Suppressor macrophage treated with lipopolysaccharide for 4 hours (primary cell): ENCODE measurements around the gene VPS16.

Experiments used
- DNase-seq: peaks from one replicate; pipeline ENCODE4 v3.0.0-alpha.2; 2020

VPS16 gene

DNA sequence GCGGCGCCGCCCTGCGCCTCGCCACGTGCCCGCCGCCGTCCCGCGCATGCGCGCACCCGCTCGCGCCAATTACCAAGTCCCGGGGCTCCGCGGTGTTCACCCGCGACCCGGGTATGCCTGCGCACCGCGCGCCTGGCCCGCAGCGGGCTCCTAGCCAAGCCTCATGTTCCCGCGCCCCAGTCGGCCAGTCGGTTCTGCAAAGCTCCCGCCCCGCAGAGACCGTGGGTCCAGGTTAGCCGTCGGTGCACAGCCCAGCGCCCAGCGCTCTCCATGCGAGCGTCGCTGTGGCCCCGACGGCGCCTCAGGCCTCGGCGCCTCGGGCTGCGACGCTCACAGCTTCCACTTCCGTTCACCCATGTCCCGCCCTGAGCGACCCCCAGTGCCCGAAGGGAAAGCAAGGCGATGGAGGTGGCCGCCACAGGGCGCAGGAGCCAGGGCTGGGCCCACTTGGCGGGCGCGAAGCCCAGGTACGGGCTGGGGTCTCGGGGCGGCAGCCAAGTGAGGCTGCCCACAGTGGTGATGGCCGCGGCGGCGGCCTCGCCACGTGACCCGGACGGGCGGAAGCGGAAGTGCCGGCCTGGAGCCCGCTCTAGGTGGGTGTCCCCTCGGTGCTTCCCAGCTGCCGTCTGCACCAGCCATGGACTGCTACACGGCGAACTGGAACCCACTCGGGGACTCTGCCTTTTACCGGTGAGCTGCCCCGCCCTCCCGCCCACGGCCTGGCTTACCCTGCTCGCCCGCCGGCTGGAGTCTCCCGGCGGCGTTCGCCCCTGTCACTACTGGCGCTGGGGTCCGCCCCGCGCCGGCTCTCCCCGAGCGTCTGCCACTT lies at the start of gene VPS16, which contains the start of gene PCED1A:
VPS16 (plus strand) TSS at position 608 of the 829 bp plus-strand sequence; CDS start at position 638, 30 bp downstream.
PCED1A (minus strand) TSS at position 518 of the 829 bp plus-strand sequence. CDS start 743 bp downstream, outside the sequence.
- DNase-seq, result peak; percentile 91

DNA sequence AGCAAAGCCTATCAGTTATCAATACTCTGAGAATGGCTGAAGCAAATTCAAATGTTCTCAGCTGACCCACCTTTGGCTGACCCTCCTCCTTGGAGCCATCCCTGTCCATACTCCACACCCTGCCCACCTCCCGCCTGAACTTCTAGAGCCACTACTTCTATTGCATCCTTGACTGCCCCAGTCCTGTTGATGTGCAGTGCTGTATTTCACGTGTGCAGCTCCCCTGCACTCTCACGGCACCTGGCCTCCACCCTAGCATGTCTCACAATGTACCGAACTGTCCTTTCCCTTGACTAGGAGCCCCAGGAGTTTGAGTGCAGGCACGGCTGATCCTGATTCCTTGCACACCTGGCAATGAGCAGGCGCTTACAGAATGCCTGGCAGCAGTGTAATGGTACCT lies 47.1 kb upstream of the VPS16 start:
- DNase-seq, result no peak

- no peak for DNase-seq
These were observed 46.3 kb upstream of the VPS16 start for GRCh38 chr20:2794202-2794748.

GRCh38 chr20:2794866-2795447 lies 45.6 kb upstream of the VPS16 start:
- DNase-seq, result no peak

DNA sequence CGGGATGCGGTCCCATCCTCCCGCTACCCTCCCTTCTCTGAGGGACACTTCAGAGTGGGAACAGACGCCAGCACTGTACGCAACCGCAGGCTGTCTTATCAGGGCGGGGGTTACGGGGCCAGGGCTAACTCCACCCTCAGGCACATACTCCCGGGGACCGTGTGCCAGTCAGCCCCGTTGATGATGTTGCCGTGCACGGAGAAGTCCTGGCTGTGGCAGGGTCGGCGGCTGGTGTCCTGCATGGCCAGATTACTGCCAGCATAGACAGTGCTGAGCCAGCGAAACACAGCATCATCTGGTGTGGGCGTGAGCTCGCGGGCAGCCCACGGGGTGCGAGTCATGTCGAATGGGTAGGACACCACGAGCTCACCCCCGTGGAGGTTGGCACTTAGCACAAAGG lies 45.1 kb upstream of the VPS16 start:
- no peak for DNase-seq

DNA sequence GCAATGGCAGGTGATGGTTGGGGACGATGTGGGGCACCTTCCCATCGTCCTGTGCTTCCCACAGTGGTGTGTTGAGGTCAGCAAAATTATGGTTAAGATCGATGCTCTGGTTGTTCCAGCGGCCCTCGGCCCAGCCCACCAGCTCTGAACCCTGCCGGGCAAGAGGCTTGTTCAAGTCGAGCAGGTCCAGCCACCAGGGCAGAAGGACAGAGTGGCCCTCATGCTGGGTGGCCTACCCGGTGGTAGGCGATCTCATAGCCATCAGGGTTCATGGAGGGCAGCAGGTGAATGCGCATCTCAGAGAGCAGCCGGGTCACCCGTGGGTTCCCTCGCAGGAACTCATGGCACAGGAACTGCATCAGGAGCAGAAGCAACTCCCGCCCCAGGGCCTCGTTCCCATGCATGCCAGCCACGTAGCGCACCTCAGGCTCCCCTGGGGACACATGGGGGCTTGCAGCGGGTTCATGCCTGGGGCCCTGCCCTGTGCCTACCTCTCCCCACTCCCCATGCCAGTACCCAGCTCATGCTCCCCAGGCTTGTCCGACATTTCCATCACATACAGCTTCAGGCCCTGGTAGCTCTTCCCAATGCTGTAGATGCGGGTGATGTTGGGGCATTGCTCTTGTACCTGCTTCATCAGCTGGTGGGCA lies 44.4 kb upstream of the VPS16 start:
- DNase-seq, result no peak

- DNase-seq, result no peak
These were observed 43.2 kb upstream of the VPS16 start for GRCh38 chr20:2797136-2797983.

DNA sequence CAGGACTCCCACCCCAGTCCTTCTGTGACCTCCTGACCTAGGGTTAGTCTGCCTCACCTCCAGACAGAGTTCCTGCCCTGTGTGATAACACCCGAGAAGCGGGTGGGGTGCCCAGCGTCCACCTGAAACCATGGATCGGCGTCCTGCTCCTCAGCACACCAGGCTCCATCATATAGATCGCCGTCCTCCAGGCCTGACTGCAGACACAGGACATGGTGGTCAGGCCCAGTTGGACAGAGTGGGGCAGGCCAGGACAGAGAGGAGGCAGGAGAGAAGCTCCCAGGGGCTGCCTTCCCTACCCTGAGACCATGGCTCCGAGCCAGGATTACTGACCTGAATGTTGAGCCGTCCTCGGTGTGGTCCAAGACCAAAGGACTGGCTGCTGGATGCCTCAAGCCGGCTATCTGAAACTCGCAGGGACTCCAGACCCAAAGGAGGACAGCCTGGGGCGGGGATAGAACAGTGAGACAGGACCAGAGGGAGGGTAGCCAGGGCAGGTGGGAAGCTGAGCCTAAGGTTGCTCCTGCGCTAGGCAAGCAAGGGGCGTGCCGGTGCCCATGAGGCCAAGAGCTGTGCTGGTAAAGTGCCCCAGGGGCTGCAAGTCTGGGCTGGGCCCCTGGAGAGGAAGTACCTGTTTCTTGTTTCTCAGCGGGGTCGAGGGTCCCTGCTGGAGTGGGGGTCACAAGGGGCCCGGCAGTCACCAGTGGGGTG lies 42.3 kb upstream of the VPS16 start:
- DNase-seq, result no peak

- no peak for DNase-seq
These were observed 41.7 kb upstream of the VPS16 start for GRCh38 chr20:2798814-2799213.

- no peak for DNase-seq
These were observed 41.3 kb upstream of the VPS16 start for GRCh38 chr20:2799271-2799670.

DNA sequence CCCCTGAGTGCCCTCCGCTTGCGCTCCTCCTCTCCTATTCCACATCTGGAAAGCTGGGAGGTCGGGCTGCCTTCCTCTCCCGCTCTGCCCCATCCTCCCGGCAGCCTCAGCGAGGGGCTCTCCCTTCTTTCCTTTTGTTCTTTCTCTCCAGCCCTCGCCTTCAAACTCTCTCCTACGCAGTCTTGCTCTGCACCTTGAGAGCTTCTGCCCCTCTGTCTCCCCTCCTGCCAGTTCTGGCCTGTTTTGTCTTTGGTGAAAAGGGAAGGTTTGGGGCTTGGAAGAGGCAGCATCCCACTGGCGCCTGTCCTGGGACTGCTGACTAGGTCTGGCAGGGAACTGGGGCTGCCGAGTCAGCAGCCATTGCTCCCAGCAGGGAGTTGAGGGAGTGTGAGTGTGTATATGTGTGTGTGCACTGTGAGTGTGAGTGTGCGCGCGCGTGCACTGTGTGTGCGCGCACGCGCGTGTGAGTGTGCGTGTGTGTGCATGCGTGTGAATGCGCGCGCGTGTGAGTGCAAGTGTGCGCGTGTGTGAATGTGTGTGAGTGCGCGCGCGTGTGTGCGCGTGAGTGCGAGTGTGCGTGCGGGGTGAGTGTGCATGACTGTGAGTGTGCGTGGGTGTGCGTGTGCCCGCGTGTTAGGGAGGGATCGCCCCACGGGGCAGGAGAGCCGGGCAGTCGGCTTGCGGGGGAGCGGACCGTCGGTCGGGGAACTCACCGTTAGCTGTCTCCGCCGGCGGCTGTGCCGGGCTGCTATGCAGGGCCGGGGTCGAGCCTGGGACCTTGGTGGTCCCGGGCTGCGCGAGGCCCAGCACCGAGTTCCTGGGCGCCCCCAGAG lies 40.6 kb upstream of the VPS16 start:
- peak; percentile 24 for DNase-seq

GRCh38 chr20:2800521-2801285 lies 39.8 kb upstream of the VPS16 start, which contains the start of gene CPXM1:
Gene CPXM1, minus strand, starts transcription at chr20:2800627. Its CDS starts 55 bp downstream, at chr20:2800572.
- peak; percentile 86 for DNase-seq

GRCh38 chr20:2801286-2801728 lies 39.2 kb upstream of the VPS16 start:
- DNase-seq, result no peak

- DNase-seq, result no peak
These were observed 36.3 kb upstream of the VPS16 start for GRCh38 chr20:2804041-2804828.

DNA sequence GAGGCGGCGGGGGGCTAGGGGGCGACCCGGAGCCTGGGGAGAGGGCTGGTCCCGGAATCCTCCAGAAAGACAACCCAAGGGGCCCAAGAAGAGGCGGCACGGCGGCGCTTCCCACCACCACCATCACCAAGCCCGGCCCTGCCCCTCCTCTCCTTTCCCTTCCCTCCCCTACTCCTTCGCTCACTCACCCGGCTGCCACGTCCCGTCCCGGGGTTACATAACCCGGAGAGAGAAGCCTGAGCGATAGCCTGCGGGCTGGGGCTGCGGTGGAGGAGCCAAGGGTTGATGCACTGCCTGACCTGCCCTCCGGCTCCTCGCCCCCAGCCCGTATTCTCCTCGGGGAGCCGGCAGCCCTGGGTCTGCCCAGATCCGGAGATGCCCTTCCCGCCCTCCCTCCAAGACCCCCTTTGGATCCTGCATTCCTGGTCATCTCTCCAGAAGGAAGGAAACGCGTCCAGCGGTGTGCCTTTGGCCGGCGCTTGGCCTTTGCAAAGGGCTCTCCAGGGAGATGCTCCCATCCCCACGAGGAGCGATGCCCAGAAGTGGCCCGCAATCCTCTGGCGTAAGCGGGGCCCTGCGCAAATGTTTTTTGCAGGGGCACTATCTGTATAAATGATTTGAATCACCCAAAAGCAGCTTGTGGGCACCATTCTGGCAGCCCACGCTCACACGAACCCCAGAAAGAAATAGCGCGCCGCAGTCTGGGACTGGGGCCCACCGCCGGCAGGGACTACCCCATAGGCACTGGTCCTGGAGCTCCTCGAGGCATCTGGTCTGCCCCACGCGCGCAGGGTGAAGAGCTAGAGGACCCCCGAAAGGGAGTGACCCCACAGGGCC lies 35.5 kb upstream of the VPS16 start:
- DNase-seq, result peak; percentile 28

GRCh38 chr20:2805689-2806350 lies 34.7 kb upstream of the VPS16 start:
- no peak for DNase-seq

DNA sequence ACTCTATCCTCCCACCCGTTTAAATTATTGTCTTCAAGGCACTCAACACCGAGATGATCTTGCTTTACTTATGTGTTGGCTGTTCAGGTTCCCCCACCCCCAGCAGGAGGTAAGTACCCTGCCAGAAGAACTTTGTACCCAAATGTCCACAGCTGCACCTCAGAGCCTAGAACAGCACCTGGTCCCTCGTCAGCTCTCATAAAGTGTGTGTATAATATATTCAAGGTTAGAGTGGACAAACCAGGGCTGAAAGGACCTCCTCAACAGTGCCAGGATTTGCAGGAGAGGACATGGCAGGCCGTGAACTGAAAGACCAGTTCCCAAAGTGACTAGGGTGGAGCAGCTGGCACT lies 34.2 kb upstream of the VPS16 start:
- DNase-seq, result no peak

- DNase-seq, result no peak
These were observed 33.5 kb upstream of the VPS16 start for GRCh38 chr20:2807019-2807418.
